T-helper 1 cell (primary cell): ENCODE results near the gene IL18.
"Not testable (repeated sequence)": the region's sequence is repeated elsewhere in the genome, so short reads cannot be mapped to it uniquely, and the experiment has no call there.

Source experiments
- DNase-seq, 5 donors: peaks; one replicate each; pipeline ENCODE4 v3.0.0-alpha.2; 2012 to 2020

IL18 gene

DNA sequence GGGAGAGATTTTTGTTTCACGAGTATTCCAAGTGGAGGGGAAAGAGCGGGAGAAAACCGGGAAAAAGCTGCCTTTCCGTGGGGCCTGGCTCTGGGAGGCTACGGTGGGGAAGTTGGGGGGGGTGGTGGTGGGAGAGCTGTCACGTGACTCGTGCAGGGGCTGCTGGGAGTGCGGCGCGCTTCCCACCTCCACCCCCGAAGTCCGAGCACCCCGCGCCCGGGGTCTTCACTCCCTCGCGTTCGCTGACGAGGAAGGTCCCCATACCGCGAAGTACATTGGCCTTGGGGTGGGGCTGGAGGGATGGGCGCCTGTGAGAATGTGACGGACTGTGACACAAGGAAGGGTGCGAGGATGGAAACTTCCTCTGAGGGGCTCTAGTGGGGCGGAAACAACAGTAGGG, 3.3 kb upstream of the IL18 start, which contains the start of gene TEX12:
Gene TEX12 (plus strand): TSS at position 228 of the 400 bp plus-strand sequence. CDS start 1,897 bp downstream, outside the sequence.
- DNase-seq: no peak

DNA sequence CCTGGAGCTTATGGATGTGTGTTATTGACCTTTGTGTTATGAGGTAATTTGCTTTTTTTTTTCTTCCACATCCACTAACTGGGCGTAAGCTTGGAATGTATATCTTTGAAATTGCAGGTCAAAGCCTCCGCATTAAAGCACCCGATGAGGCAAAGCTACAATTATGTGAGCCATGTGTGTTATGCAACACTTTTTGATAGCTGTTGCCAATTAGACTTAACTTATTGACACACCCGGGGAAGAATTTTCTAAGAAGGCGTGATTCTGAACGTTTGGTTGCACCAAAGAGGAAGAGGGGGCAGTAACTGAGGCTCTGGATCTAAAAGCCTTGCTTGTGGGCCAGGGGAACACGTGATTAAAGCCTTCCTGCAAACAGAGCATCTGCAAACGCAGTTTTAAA, 2.7 kb upstream of the IL18 start:
- no peak for DNase-seq

DNA sequence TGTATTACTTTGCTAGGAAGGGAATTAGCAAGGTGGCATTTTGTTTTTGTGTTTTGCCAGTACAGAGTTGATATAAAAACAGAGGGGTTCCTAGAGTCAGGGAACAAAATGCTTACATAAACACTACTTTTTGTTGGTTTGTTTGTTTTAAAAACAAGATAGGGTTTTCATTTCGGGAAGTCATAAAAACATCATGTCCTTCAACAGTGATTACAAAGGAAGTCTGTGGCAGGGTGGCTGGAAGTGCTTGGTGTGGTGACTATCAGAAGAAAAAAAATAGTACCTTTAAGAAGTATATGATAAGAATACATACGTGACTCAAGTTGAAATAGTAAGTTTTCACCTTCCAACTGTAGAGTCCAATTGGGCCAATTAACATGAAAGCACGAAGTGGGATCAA, 1.2 kb upstream of the IL18 start:
- no peak for DNase-seq

DNA sequence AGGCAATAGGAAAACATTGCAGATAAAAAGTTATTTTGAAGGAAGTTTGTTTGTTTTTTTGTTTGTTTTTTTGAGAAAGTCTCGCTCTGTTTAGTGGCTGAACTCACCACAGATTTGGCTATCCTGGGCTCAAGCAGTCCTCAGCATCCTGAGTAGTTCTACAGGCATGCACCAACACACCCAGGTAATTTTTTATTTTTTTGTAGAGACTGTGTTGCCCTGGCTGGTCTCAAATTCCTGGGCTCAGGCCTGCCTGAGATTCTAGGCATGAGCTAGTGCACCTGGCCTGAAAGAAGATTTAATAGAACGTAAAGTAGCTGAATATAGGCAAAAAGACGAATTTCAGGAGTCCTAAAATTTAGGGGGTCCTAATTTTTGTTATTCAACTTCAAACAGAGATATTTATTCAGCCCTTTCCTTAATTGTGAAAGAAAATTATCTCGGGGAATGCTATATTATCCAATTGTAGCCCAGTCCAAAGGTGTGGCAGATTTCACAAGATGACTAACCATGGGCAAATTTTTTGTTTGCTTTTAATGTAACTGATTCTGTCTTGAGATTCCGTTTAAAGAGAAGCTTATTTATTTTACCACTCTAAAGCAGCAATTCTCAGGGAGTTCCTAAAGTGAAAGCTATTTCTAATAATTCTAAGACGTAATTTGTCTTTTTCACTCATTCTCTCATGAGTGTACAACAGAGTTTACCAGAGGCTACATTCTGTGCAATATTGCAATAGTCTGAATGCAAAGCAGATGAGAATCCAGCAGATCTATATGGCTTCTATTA, 940 bp downstream of the IL18 start:
- no peak for DNase-seq

DNA sequence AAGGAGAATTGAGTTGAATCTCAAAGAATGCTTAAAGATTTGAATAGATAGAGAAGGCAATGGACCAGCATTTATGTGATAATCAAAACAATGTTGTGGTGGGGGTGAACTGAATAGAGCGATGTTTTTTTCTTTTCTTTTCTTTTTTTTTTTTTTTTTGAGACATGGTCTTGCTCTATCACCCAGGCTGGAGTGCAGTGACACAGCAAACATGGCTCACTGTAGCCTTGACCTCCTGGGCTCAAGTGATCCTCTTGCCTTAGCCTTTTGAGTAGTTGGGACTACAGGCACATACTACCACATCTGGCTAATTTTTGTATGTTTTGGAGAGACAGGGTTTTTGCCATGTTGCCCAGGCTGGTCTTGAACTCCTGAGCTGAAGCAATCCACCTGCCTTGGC, 1.7 kb downstream of the IL18 start:
- not testable (repeated sequence) for DNase-seq

DNA sequence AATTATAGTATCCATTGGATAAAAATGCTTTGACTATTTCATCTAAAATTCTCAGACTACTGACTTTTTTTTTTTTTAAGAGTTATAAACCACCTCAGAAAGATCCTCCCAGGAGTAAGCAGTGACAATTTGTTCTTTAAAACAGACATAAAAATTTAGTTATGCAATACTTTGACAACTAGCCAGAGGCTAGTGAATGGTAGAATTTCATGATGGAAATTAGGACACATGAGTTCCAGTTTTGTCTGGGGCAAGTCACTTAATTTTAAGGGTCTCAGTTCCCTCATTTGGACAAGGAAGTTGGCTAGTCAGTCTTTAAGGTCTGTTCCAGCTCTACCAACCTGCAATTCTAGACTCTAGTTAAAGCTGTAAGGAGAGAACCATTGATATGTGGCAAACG, 2.9 kb downstream of the IL18 start:
- no peak for DNase-seq

DNA sequence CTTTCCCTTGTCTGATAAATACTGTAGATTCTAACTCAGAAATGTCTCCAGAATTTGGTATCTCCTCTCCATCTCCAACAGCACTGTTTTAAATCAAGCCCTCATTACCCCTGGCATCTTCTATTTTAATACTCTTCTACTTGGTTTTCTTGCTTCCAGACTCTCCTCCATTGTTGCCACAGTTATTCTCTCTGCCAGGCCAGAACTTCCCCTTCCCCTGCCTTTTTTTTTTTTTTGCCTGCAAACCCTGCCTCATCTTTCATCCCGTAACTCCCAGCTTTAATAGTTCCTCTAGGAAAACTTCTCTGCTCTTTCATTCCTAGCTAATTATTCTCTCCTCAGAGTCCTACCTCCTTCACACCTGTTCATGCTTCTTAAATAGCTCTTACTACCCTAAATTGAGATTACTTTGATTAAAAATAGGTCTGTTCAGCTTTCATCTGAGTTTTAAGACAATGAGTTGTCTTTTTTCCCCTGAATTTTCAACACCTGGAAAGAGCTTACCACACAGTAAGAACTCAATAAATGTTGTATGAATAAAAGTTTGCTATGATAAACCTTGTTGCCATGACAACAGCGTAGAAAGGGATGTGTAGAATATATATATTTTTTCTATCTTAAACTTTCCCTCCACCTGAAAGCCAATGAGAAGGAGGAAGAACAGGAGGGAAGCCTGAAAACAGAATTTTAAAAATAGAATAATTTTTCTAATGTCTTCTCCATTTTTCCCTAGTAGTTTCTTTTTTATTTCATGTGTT, 3.6 kb downstream of the IL18 start:
- no peak for DNase-seq

DNA sequence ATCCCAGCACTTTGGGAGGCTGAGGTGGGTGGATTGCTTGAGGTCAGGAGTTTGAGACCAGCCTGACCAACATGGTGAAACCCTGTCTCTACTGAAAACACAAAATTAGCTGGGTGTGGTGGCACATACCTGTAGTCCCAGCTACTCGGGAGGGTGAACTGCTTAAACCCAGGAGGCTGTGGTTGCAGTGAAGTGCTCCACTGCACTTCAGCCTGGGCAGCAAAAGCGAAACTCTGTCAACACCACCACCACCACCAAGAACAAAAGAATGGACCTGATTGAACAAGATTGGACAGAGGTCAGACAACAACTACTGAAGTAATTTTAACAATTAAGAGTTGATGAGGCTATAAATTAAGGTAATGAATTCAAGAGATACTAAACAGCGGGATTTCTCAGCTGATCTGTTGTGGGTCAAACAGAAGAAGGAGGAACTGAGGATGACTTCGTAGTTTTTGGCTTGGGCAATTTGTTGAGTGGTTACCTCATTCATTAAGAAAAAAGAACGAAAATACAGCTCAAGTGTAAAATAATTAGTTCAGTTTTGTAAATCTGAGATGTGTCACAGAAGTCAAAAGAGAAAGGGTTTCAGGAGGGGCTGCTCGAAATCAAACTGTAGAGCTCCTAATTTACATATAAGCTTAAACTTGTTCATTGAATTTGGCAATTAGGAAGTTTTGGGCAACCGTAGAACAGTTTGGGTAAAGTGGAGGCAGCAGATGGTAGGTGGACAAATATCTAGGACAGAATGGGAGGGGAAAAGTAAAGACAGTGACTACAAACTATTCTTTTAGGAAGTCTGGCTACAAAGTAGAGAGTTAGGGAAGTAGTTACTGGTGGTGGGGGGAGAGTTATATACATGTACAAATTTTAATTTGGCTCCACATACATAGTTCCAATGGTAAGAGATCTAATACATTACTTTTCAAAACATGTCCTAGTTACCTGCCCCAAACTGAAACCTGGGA, 4.5 kb downstream of the IL18 start:
- no peak for DNase-seq

DNA sequence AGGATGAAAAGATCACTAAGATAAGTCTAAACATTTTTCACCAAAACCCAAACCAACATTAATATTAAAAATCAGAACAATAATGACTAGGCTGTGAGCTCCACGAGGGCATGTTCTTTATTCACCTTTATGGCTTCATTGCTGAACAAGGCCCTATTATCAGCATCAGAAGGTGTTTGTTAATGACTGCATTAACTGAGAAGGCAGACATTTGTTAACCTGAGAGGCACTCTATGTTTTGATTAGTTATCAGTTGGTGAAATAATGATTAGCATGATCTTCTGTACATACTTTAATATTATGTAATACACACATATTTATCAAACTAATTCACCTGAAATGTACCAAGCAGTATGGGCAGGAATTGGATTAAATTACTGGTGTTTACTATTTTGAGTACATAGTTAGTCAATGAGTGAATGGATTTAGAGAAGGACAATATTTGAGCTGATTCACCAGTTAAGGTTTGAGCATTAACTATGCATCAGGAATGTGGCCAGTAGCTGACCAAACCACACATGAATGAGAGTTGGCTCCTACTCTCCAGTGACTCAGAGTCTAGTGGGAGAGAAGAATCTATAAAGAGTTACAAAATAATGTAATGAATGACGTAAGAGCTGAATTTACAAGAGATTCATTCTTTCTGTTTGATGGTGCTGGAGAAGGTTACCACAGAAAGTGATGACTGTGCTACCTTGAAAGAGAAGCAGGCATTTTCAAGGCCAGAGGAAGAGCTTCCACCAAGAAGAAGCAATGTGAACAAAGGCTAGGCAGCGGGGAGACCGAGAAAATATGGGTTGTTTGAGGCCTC, 6.7 kb downstream of the IL18 start:
- DNase-seq: no peak

DNA sequence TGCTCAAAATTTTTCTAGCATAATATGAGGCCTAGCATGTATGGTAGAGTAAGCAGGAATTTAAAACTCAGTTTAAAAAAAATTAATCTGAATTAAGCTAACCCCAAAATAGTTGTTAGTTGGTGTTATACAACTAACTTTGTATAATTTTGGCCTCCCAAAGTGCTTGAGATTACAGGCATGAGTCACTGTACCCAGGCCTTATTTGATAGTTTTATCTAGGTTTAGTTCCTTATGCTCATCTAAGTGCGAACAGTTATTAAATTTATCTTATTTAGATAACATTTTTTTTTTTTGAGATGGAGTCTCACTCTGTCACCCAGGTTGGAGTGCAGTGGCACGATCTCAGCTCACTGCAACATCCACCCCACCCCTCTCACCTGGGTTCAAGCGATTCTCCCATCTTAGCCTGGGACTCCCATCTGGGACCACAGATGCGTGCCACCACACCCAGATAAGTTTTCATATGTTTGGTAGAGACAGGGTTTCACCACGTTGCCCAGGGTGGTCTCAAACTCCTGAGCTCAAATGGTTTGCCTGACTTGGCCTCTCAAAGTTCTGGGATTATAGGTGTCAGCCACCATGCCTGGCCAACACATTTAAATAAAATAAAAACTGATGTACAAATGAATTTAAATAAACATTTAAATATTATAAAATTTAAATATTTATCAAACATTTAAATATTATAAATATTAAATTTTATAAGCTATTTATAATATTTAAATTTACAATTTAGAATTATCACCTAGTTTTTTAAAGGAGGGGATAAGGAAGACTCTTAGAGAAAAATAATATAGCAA, 7.5 kb downstream of the IL18 start:
- no peak for DNase-seq

DNA sequence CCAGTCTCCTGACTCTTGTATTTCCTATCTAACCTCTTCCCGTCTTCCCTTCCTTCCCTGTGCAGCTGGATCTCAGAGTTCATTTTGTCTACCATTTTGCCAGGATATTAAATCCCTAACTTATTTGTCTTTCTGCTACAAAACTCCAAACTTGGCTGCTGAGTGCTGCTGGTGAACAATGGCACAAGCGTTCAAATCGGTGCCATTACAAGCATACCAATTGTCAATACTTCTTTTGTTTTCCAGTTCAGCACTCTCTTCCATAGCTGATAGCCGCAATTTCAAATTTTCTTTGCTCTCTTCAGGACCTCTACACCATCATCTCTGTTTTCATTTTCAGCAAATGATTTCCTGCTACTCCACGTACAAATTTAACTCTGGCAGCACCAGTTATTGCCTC, 13.4 kb downstream of the IL18 start:
- no peak for DNase-seq

DNA sequence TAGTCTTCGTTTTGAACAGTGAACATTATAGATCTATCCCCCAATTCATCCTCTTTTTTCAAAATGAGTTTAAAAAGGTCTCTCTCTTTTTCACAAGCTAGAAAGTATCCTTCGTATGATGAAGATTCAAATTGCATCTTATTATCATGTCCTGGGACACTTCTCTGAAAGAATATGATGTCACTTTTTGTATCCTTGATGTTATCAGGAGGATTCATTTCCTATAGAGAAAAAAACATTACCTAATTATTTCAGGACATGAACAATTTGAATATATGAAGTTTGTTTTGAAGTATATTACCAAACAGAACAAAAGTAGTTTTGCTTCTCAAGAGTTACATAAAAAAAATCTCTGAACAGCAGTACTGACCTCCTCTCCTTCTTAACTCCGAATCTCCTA, 20.3 kb downstream of the IL18 start:
- DNase-seq: no peak

DNA sequence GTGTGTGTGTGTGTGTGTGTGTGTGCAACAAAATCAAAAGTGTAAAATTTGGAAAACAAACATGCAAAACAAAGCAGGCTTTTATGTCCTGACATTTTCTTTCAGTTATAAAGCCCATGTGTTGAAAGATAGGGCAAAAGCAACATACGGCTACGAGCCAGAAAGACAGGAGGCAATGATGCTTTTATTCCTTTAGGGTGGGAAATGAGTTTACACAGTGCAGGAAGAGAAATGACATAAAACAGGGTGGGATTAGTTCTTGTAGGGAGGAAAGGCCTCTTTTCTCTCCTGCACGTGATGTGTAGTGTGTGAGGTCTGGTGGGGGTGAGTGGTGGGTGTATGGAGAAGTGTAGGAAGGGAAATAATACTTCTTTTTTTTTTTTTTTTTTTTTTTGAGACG, 29.4 kb downstream of the IL18 start:
- DNase-seq: no peak

DNA sequence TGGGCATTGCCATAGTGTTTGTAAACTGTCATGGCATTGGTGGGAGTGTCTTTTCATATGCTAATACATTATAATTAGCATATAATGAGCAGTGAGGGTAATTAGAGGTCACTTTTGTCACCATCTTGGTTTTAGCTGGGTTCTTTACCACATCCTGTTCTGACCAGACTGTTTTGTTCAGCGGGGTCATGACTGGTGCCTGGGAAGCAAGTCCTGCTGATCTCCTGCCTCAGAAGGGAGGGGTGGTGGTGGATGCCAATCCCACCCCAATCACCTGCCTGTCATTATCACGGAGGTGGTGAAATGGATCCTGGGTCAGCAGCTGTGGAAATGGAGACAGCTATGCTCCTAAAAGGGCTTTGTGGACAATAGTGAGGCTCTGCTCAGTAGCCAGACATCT, 31.2 kb downstream of the IL18 start:
- DNase-seq: no peak

DNA sequence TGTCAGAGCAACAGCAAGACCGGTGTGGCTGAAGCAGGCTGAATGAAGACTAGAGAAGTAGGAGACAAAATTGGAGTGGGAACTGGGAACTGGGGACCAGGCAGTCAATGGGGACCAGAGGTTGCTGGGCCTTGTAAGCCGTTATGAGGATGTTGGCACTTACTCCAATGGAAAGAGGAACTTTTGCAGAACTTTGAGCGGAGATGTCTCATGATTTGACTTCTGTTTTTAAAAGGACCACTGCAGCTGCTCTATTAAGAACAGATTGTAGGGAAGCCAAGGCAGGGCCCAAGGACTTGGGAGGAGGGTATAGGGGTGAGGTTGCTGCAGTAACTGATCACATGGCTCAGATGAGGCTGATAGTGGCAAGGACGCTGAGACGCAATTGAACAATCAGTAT, 34.2 kb downstream of the IL18 start:
- no peak for DNase-seq

DNA sequence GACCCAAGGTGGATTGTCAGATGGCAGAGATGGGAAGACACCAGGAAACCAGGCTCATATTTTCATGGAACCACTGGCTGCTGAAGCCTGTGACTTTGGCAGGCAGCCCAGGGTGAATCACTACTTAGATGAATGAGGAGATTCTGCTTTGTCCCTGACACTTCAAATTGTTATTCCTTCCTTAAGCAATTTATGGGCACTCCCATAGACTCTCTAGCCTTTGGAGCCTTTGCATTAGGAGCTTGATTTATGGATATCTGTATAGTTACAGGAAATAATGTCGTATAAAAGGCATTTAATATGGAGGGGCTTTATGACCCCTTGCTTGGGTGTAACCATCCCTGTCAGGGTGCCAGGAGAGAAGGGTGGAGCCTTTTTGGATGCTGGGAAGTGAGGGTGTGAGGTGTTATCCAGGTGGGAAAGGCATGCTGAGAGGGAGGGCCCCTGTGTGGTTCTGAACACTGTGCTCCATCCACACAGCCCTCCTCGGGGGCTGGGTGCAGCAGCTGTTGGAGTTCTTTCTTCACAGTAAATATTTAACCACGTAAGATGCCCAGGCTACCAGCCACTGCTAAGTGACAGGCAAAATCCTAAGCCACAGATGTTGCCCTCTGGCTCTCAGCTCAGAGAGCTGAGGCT, 35.3 kb downstream of the IL18 start:
- no peak for DNase-seq

DNA sequence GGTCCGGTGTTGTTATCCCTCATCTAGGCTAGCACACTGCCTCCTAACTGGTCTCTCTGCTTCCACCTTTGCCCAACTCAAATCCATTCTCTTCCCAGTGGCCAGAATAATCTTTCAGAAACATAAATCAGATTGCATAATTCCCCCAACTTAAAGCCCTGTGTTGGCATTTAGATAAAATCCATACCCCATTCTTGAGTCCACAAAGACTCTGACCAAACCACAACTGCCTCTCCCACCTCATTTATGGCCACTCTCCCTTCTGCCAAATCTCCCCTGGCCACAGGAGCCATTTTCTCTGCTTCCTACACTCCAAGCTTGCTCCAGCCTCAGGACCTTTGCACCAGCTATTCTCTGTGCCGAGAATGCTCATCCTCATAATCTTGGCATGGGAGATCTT, 36.8 kb downstream of the IL18 start:
- no peak for DNase-seq

DNA sequence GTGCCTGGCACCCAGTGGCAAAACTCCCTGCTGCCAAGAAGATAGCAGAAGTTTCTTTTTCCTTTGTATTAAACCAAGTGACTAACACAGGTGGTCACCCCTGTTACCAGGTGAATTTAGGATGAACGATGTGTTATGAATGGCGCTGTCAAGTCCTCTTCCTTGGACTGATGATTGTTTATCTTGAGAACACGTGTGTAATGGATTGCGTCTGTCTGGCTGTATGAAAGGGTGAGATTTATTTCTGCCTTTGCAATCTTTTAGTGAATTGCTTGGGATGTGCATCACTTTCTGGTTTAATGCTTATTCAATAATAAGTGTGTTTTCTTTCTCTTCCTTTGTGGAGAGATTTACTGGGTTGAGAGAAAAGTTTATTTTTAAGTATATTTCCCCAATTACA, 40.8 kb downstream of the IL18 start:
- DNase-seq: no peak

DNA sequence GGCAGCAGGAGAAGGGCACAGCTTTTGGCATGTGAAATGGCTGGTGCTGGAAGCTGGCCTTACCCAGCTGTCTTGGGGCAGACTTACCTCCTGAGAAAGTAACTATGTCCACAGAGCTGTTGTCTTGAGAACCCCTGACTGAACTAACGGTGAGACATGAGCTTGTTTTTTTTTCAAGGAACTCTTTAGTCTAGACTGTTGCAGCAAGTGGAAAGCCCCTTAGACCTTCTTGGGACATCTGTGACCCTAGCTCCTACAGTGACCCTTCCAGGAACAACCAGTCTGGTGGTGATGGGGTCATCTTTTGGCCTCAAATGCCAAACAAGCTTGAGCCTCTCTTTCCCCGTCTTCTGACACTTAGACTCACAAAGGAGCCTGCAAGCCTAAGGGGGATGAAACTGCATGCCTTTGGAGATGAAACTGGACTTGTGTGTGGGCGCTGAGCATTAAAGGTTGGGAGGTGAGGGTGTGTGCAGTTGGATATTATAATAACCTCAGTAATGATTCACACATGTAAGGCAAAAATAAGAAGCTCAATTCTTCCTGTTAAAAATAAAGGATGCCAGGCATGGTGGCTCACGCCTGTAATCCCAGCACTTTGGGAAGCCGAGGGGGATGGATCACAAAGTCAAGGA, 41.8 kb downstream of the IL18 start:
- no peak for DNase-seq

DNA sequence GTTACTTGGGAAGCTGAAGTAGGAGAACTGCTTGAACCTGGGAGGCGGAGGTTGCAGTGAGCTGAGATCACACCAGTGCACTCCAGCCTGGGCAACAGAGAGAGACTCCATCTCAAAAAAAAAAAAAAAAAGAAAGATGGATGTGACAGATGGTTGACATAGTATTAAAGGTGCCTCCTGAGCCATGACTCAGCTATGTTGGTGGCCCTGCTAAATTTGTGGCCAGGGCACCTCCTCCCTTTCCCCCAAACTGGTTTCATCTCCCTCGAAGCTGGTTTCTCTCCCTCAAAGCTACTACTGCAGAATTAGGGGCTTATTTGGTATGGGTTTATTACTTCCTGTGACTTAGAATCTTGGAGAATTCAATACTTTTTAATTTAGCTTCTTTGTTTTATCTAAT, 45.7 kb downstream of the IL18 start:
- DNase-seq: no peak
